GM11168 (cell line): ENCODE data around the gene CARS2.
"Not testable (repeated sequence)": the region's sequence is repeated elsewhere in the genome, so short reads cannot be mapped to it uniquely, and the experiment has no call there.

Experiments used
- in situ Hi-C: fragments of 300-500 bp; cut with MboI; formaldehyde crosslinking; loops from one replicate; pipeline ENCODE4 v1.12.0; 2022; ENCODE audit warnings: low sequenced_read_pairs; ENCODE audit not compliant: unreplicated experiment

The CARS2 gene

GRCh38 chr13:110683203-110683883 is 22.6 kb downstream of the CARS2 start:
- in situ Hi-C loops: no loop called here

- in situ Hi-C loops: no loop called here
These were observed 23.2 kb downstream of the CARS2 start for GRCh38 chr13:110682746-110683145.

- in situ Hi-C loops: no loop called here
These were observed 23.9 kb downstream of the CARS2 start for GRCh38 chr13:110681868-110682550.

- in situ Hi-C loops: no loop called here
These were observed 25.1 kb downstream of the CARS2 start for GRCh38 chr13:110680852-110681251.

GRCh38 chr13:110677731-110678545 is 28.0 kb downstream of the CARS2 start:
- in situ Hi-C loops: no loop called here

GRCh38 chr13:110676595-110677587 is 29.0 kb downstream of the CARS2 start:
- in situ Hi-C loops: no loop called here

- in situ Hi-C loops: not testable (repeated sequence)
These were observed 36.1 kb downstream of the CARS2 start for GRCh38 chr13:110669814-110670213.

GRCh38 chr13:110669036-110669435 is 36.9 kb downstream of the CARS2 start:
- in situ Hi-C loops: no loop called here

- in situ Hi-C loops: no loop called here
These were observed 39.7 kb downstream of the CARS2 start for GRCh38 chr13:110666255-110666533.

- in situ Hi-C loops: no loop called here
These were observed 40.2 kb downstream of the CARS2 start for GRCh38 chr13:110665491-110666254.

GRCh38 chr13:110664673-110665072 is 41.2 kb downstream of the CARS2 start:
- in situ Hi-C loops: no loop called here

GRCh38 chr13:110664041-110664440 is 41.9 kb downstream of the CARS2 start:
- in situ Hi-C loops: no loop called here

GRCh38 chr13:110663491-110663890 is 42.4 kb downstream of the CARS2 start:
- in situ Hi-C loops: no loop called here

- in situ Hi-C loops: no loop called here
These were observed 43.0 kb downstream of the CARS2 start for GRCh38 chr13:110662777-110663443.

GRCh38 chr13:110662091-110662490 is 43.8 kb downstream of the CARS2 start:
- in situ Hi-C loops: no loop called here

GRCh38 chr13:110661256-110661655 is 44.7 kb downstream of the CARS2 start:
- in situ Hi-C loops: no loop called here

- in situ Hi-C loops: not testable (repeated sequence)
These were observed 47.6 kb downstream of the CARS2 start for GRCh38 chr13:110658218-110658911.

GRCh38 chr13:110657196-110657595 is 48.7 kb downstream of the CARS2 start:
- in situ Hi-C loops: no loop called here
